Colonic mucosa (tissue), 4 donors: ENCODE results near the gene INHBA. TPM values are rescaled to one million over a fixed set of nuclear protein-coding genes. Genes with fewer than 3 reads are reported as not detected.

ENCODE experiments used
- DNase-seq: peaks from one replicate; pipeline ENCODE4 v3.0.0-alpha.2; 2020
- H3K27ac ChIP-seq: fragments of 200-600 bp; one replicate; pipeline ENCODE4 v1.8.0; 2021
- H3K27me3 ChIP-seq: fragments of 200-600 bp; one replicate; pipeline ENCODE4 v1.8.0; 2021
- H3K36me3 ChIP-seq: fragments of 200-600 bp; one replicate; pipeline ENCODE4 v1.8.0; 2021
- H3K4me1 ChIP-seq: fragments of 200-600 bp; one replicate; pipeline ENCODE4 v1.8.0; 2021; ENCODE audit warnings: mild to moderate bottlenecking
- H3K4me3 ChIP-seq: fragments of 200-600 bp; one replicate; pipeline ENCODE4 v1.8.0; 2021
- H3K9ac ChIP-seq, 2 donors: one replicate each; pipeline ENCODE4 v1.7.0; 2013; ENCODE audit warnings: control low read depth in 2 of 2, low read depth in 2 of 2, low read length in 2 of 2
- H3K9me3 ChIP-seq: fragments of 200-600 bp; one replicate; pipeline ENCODE4 v1.8.0; 2021
- CTCF ChIP-seq: fragments of 200-600 bp; IDR thresholded peaks from one replicate; pipeline ENCODE4 v1.8.0; 2022; ENCODE audit warnings: antibody characterized with exemption, mild to moderate bottlenecking
- intact Hi-C: fragments of 100-400 bp; cut with DNase I; formaldehyde crosslinking; loops from one replicate; pipeline ENCODE4 v1.14.1; 2022
- total RNA-seq, 2 donors: library from RNA; stranded (reverse); fragmentation: NEBNext Ultra II Directional in 1 of 2; extraction: Animal tissue kit (Norgen Biotek cat#: 25700) in 1 of 2; gene quantifications; one replicate each; pipeline ENCODE4 v1.2.1, GENCODE V29; 2021
- donor health status: healthy.
- donor health status: DM: no; HTN: no; CAD: no.
- donor health status: DM: no; HTN: no; CAD: no.

INHBA gene
- total RNA-seq, 2 donors from 2014 or later = 0.15 to 0.19 TPM

- H3K36me3 ChIP-seq = no peaks in the 10 kb centered on the region
- no peak overlapping the region for H3K4me3 ChIP-seq
- no peak overlapping the region for H3K9ac ChIP-seq
- no peaks in the 10 kb centered on the region for H3K27me3 ChIP-seq
- no peaks in the 10 kb centered on the region for H3K9me3 ChIP-seq
- no peaks in the 10 kb centered on the region for H3K4me1 ChIP-seq
- no peak for TF ChIP-seq CTCF
- intact Hi-C loops = no loop called here
- DNase-seq = no peak
- no peak overlapping the region for H3K27ac ChIP-seq
These were observed 17.2 kb downstream of the INHBA start for GRCh38 chr7:41685684-41686083.

- no peaks in the 10 kb centered on the region for H3K27me3 ChIP-seq
- no peak for DNase-seq
- H3K36me3 ChIP-seq = no peaks in the 10 kb centered on the region
- H3K9ac ChIP-seq = no peak overlapping the region
- no peaks in the 10 kb centered on the region for H3K9me3 ChIP-seq
- H3K4me1 ChIP-seq = no peaks in the 10 kb centered on the region
- intact Hi-C loops = no loop called here
- no peak overlapping the region for H3K4me3 ChIP-seq
- no peak overlapping the region for H3K27ac ChIP-seq
- TF ChIP-seq CTCF = no peak
These were observed 20.5 kb downstream of the INHBA start for GRCh38 chr7:41682422-41682821.

- no peak for TF ChIP-seq CTCF
- no peaks in the 10 kb centered on the region for H3K9me3 ChIP-seq
- intact Hi-C loops = no loop called here
These were observed 23.3 kb downstream of the INHBA start for GRCh38 chr7:41679566-41679965.

GRCh38 chr7:41674505-41675023, 28.3 kb downstream of the INHBA start:
- Histone ChIP-seq H3K27ac (no peak overlapping the region), H3K9ac (no peak overlapping the region), H3K9me3 (no peaks in the 10 kb centered on the region), H3K4me1 (no peaks in the 10 kb centered on the region), H3K27me3 (no peaks in the 10 kb centered on the region), H3K36me3 (no peaks in the 10 kb centered on the region), H3K4me3 (no peak overlapping the region)
- TF ChIP-seq CTCF = no peak
- intact Hi-C loops = no loop called here
- no peak for DNase-seq

More at GRCh38 chr7:41679566-41679965, 23.3 kb downstream of the INHBA start:
- Histone ChIP-seq H3K4me3 (no peak overlapping the region), H3K36me3 (no peaks in the 10 kb centered on the region), H3K9ac (no peak overlapping the region), H3K27ac (no peak overlapping the region), H3K27me3 (no peaks in the 10 kb centered on the region), H3K4me1 (no peaks in the 10 kb centered on the region)
- no peak for DNase-seq

- no peak for TF ChIP-seq CTCF
- Histone ChIP-seq H3K9ac (no peak overlapping the region), H3K27ac (no peak overlapping the region), H3K27me3 (no peaks in the 10 kb centered on the region), H3K4me3 (no peak overlapping the region), H3K4me1 (no peaks in the 10 kb centered on the region), H3K36me3 (no peaks in the 10 kb centered on the region), H3K9me3 (no peaks in the 10 kb centered on the region)
- intact Hi-C loops = no loop called here
- DNase-seq = no peak
These were observed 41.3 kb downstream of the INHBA start for GRCh38 chr7:41661596-41661995.

GRCh38 chr7:41659539-41659938, 43.4 kb downstream of the INHBA start:
- intact Hi-C loops = no loop called here
- no peak for TF ChIP-seq CTCF
- H3K27ac ChIP-seq = no peak overlapping the region

More at GRCh38 chr7:41659539-41659938, 43.4 kb downstream of the INHBA start:
- Histone ChIP-seq H3K36me3 (no peaks in the 10 kb centered on the region), H3K4me3 (no peak overlapping the region), H3K9ac (no peak overlapping the region), H3K27me3 (no peaks in the 10 kb centered on the region), H3K9me3 (no peaks in the 10 kb centered on the region), H3K4me1 (no peaks in the 10 kb centered on the region)
- DNase-seq = no peak
